Measurements from ENCODE around the gene FKTN.

DNA sequence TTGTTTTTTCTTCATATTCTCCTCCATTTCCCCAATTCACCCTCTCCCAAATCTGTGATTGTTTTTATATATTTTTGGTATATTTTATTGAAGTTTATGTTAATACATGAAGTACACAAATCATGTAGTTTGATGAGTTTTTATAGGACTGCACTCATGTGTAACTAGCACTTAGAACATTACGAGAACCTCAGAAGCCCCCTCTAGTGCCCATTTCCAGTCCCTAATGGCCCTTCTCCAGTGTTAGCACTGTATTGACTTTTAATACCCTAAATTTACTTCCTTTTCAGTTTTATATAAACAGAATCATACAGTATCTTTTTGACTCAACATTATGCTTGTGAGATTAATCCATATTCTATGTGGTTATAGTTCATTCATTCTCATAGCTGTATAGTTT lies 18.5 kb upstream of the FKTN start:
- no peak for TF ChIP-seq POLR2A (IDR thresholded peaks at IDR 0.05)
- TF ChIP-seq, protein P1, sequence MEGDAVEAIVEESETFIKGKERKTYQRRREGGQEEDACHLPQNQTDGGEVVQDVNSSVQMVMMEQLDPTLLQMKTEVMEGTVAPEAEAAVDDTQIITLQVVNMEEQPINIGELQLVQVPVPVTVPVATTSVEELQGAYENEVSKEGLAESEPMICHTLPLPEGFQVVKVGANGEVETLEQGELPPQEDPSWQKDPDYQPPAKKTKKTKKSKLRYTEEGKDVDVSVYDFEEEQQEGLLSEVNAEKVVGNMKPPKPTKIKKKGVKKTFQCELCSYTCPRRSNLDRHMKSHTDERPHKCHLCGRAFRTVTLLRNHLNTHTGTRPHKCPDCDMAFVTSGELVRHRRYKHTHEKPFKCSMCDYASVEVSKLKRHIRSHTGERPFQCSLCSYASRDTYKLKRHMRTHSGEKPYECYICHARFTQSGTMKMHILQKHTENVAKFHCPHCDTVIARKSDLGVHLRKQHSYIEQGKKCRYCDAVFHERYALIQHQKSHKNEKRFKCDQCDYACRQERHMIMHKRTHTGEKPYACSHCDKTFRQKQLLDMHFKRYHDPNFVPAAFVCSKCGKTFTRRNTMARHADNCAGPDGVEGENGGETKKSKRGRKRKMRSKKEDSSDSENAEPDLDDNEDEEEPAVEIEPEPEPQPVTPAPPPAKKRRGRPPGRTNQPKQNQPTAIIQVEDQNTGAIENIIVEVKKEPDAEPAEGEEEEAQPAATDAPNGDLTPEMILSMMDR (IDR thresholded peaks at IDR 0.05), result no peak
